Upper lobe of left lung (tissue), 4 donors: ENCODE data around the gene DNAH1.

Experiments used
- CTCF ChIP-seq, 6 experiments: fragments of 450-650 bp in 4 of 6; fragments of 200-600 bp in 2 of 6; sonication (generic) in 2 of 6; IDR thresholded peaks; one replicate each; pipeline ENCODE4 v1.5.1; 2016 to 2019; ENCODE audit warnings: antibody characterized with exemption in 6 of 6
- POLR2A ChIP-seq, 4 donors: fragments of 450-650 bp; IDR thresholded peaks; one replicate each; pipeline ENCODE4 v1.5.1; 2016 to 2017; ENCODE audit warnings: antibody characterized with exemption in 4 of 4, mild to moderate bottlenecking in 2 of 4

DNA sequence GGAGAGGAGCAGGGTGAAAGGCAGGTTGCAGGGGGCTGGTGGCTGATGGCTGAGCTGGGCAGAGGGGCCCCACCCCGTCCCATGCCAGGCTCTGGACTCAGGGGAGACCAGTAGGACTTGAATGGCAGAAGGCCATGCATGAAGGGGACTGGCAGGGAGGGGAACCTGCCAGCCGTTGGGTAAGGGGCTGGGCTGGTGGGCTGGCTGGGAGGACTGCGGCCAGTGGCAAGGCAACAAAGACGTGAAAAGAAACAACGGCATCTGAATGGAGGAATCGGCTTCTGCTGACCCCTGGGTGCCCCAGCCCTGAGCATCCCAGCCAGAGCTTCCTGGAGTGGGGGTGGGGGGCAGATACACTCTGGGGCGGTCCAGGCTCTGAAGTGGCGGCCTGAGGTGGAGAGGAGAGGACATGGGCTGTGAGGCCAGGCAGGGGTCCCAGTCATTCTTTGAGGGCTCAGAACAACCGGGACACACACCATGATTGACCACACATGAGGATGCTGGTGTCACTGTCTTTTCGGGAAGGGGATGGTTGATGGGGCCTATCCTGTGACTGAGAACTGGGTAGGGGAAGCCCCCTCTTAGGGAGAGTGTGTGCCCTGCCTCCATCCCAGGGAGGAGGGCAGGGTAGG is 16.8 kb upstream of the DNAH1 start:
- TF ChIP-seq CTCF (IDR thresholded peaks at IDR 0.05) (no peak), POLR2A (IDR thresholded peaks at IDR 0.05) (no peak)
